Memory B cell (primary cell): ENCODE results near the gene CD101.
"Not testable (repeated sequence)": the region's sequence is repeated elsewhere in the genome, so short reads cannot be mapped to it uniquely, and the experiment has no call there.

Experiments
- ATAC-seq: fragments of 150-1000 bp; cut with Tn5 transposase; 2 replicates; pipeline ENCODE4 v1.10.0; 2021; ENCODE audit warnings: low read depth, mild to moderate bottlenecking, moderate library complexity
- DNase-seq, 2 donors: peaks; one replicate each; pipeline ENCODE4 v3.0.0; 2022; ENCODE audit warnings: low spot score in 2 of 2
- H3K27ac Mint-ChIP-seq: one replicate; pipeline ENCODE4 v1.8.0; 2022; ENCODE audit warnings: mild to moderate bottlenecking, moderate library complexity, mixed read lengths
- H3K27me3 Mint-ChIP-seq: one replicate; pipeline ENCODE4 v1.8.0; 2022; ENCODE audit warnings: mixed read lengths
- H3K36me3 Mint-ChIP-seq: one replicate; pipeline ENCODE4 v1.8.0; 2022; ENCODE audit warnings: mild to moderate bottlenecking, mixed read lengths
- H3K4me1 Mint-ChIP-seq: one replicate; pipeline ENCODE4 v1.8.0; 2022; ENCODE audit warnings: mixed read lengths
- H3K4me3 Mint-ChIP-seq: one replicate; pipeline ENCODE4 v1.8.0; 2022; ENCODE audit warnings: mild to moderate bottlenecking, moderate library complexity, mixed read lengths
- H3K9me3 Mint-ChIP-seq: one replicate; pipeline ENCODE4 v1.8.0; 2022; ENCODE audit warnings: mixed read lengths

The CD101 gene

DNA sequence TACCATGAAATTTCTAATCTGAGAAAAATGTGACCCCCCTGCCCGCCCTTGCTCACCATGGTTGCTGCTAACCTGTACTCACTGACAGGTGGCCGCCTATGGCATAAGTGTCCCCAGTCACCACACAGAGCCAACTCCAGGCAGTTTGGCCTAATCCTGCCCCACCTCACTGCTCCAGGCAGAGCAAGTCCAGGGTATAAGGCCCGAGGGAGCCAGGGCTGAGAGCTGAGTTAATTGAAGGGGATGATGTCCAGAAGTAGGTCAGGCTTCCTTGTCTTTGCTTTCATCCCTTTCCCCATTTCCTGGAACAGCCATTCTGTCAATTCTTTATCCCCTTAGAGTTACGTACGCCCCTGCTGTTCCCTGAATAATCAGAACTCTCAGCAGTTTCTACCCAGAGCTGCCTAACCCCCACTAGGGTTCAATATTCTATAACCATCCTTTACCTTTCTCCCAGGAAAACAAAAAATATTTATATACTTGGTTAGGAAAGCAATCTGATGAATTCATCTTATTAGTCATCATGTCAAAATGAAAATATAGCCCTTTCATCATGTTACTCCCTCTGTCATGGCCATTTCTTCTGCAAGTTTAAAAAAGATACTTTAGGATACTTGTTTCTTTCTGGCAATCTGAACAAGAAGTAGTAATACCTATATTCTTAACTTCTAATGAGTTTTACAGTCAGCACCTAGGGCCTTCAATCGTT is 29.4 kb upstream of the CD101 start:
- ATAC-seq: no peak
- Mint-ChIP-seq H3K9me3 (peaks cover 2% of the 10 kb centered on the region), H3K27ac (no peak overlapping the region), H3K27me3 (peaks cover 18% of the 10 kb centered on the region), H3K4me1 (no peaks in the 10 kb centered on the region), H3K36me3 (peaks cover 2% of the 10 kb centered on the region), H3K4me3 (no peak overlapping the region)
- no peak for DNase-seq

DNA sequence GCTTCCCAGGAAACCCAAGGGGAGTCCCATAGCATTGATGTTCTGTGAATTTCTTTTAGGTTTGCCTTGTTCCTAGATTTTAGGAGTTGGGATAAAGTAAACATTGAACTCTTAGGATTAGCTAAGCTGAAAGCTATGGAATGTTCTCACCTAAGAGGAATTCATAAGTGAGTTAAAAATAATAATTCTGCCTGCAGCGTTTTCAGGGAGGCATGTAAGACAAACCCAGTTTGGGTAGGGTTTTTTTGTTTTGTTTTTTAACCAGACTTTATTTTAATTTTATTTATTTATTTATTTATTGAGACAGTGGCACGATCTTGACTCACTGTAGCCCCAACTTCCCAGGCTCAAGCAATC is 28.9 kb upstream of the CD101 start:
- Mint-ChIP-seq H3K9me3 (peaks cover 2% of the 10 kb centered on the region), H3K27me3 (peaks cover 21% of the 10 kb centered on the region), H3K4me3 (no peak overlapping the region), H3K4me1 (no peaks in the 10 kb centered on the region), H3K36me3 (peaks cover 2% of the 10 kb centered on the region), H3K27ac (no peak overlapping the region)
- ATAC-seq (no peak), DNase-seq (no peak)

- DNase-seq, H3K4me3 Mint-ChIP-seq, ATAC-seq, H3K27ac Mint-ChIP-seq, H3K36me3 Mint-ChIP-seq, H3K9me3 Mint-ChIP-seq, H3K4me1 Mint-ChIP-seq: not testable (repeated sequence)
- H3K27me3 Mint-ChIP-seq: peaks cover 12% of the 10 kb centered on the region
Observed at GRCh38 chr1:116980309-116980708, 21.3 kb upstream of the CD101 start.

DNA sequence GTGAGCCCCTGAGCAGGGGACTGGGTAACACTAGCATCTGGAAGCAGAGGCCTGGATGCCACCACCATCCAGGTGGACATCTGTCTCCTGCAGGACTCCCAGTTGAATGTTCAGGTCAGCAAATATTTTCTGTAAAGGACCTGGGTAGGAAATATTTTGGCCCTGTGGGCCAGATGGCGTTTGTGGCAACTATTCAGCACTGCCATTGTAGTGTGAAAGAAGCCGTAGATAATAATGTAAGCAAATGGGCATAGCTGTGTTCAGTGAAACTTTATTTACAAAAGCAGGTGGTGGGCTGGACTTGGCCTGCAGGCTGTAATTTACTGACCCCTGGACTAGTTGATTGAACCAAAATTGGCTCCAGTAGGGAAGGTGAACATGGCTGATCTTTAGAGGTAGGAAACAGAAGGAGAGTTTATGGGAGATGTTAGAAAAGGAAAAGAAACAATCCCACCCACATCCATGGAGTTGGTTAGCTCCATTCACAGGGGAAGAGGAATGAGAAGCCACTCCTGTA is 20.0 kb upstream of the CD101 start:
- no peaks in the 10 kb centered on the region for H3K36me3 Mint-ChIP-seq
- H3K27ac Mint-ChIP-seq: no peak overlapping the region
- H3K4me1 Mint-ChIP-seq: no peaks in the 10 kb centered on the region
- DNase-seq: no peak
- no peak overlapping the region for H3K4me3 Mint-ChIP-seq
- ATAC-seq: no peak
- H3K27me3 Mint-ChIP-seq: peaks cover 10% of the 10 kb centered on the region
- no peaks in the 10 kb centered on the region for H3K9me3 Mint-ChIP-seq

DNA sequence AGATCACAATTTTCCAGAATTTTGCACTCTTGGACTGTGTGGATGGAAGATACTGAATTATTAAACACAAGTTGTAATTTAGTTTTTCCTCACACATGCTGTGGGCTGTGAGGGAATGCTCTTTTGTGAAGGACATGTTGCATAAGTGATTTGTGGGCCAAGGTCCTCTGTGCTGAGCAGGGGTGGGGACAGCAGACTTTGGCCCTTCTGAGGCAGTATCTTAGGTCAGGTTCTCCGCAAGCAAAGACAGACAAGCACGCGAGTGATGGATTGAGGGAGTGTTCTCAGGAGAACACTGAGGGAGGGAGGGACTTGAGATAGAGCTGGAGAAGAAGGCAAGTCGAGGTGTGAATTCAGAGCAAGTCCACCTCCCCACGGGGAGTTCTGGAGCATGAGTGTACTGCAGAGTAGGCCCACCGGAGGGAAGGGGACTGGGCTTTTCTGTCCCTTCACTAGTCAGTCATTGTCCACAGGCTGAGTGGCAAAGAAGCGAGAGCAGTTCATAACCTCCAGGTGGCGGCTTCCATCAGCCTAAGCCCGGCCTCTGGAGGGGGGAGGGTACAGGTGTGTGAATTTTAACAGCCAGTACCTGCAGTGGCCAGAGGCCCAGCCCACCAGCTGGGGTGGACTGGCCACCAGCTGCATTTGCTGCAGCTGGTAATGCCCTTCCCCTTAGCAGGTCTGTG is 19.1 kb upstream of the CD101 start:
- no peaks in the 10 kb centered on the region for H3K36me3 Mint-ChIP-seq
- H3K27ac Mint-ChIP-seq: no peak overlapping the region
- H3K9me3 Mint-ChIP-seq: no peaks in the 10 kb centered on the region
- H3K4me1 Mint-ChIP-seq: no peaks in the 10 kb centered on the region
- no peak for ATAC-seq
- H3K27me3 Mint-ChIP-seq: peaks cover 6% of the 10 kb centered on the region
- no peak for DNase-seq
- H3K4me3 Mint-ChIP-seq: no peak overlapping the region

DNA sequence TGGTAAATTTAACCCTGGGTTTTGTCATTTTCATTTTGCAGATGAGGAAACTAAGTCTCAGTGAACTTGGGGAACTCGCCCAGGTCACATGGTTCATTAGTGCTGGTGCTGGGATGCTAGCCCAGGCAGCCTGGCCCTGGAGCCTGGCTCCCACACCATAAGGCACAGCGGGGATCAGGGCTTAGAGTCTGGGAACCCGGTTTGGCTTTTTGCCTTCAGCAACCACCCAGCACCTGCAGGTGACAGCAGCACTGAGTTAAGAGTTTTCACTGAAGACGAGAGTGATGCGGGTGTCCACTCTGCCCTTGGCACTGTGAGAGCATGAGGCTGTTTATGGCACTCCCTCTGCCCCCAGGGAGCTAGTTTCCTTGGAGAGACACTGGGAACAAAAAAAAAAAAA is 18.4 kb upstream of the CD101 start:
- ATAC-seq: no peak
- no peak overlapping the region for H3K27ac Mint-ChIP-seq
- H3K36me3 Mint-ChIP-seq: no peaks in the 10 kb centered on the region
- no peak for DNase-seq
- H3K4me1 Mint-ChIP-seq: no peaks in the 10 kb centered on the region
- H3K27me3 Mint-ChIP-seq: peaks cover 7% of the 10 kb centered on the region
- no peak overlapping the region for H3K4me3 Mint-ChIP-seq
- H3K9me3 Mint-ChIP-seq: no peaks in the 10 kb centered on the region

- Mint-ChIP-seq H3K27ac (no peak overlapping the region), H3K27me3 (peaks cover 7% of the 10 kb centered on the region), H3K36me3 (no peaks in the 10 kb centered on the region), H3K4me3 (no peak overlapping the region), H3K9me3 (no peaks in the 10 kb centered on the region), H3K4me1 (no peaks in the 10 kb centered on the region)
- ATAC-seq (no peak), DNase-seq (no peak)
Observed at GRCh38 chr1:116983678-116984077, 17.9 kb upstream of the CD101 start.

- Mint-ChIP-seq H3K36me3 (no peaks in the 10 kb centered on the region), H3K9me3 (no peaks in the 10 kb centered on the region), H3K4me3 (no peak overlapping the region), H3K27me3 (peaks cover 7% of the 10 kb centered on the region), H3K4me1 (no peaks in the 10 kb centered on the region), H3K27ac (no peak overlapping the region)
- no peak for ATAC-seq
- DNase-seq: no peak
Observed at GRCh38 chr1:116984406-116985160, 17.0 kb upstream of the CD101 start.

GRCh38 chr1:116986421-116987255 is 14.9 kb upstream of the CD101 start:
- Mint-ChIP-seq H3K9me3 (no peaks in the 10 kb centered on the region), H3K27ac (no peak overlapping the region), H3K4me1 (no peaks in the 10 kb centered on the region), H3K36me3 (no peaks in the 10 kb centered on the region), H3K27me3 (peaks cover 10% of the 10 kb centered on the region), H3K4me3 (no peak overlapping the region)
- DNase-seq (no peak), ATAC-seq (no peak)

DNA sequence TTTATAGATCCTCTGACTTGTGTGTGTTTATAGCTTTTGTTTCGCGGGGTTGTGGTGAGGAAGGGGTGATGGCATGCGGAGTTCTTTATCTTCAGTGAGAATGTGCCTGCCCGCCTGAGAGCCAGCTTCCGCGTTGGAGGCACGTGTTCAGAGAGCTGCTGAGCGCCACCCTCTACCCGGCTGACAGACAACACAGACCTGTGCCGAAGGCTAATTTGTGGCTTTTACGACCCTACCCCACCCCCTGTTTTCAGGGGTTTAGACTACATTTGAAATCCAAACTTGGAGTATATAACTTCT is 14.4 kb upstream of the CD101 start:
- H3K4me3 Mint-ChIP-seq: no peak overlapping the region
- no peak overlapping the region for H3K27ac Mint-ChIP-seq
- ATAC-seq (peak; percentile 29), DNase-seq (no peak)
- H3K4me1 Mint-ChIP-seq: no peaks in the 10 kb centered on the region
- no peaks in the 10 kb centered on the region for H3K36me3 Mint-ChIP-seq
- no peaks in the 10 kb centered on the region for H3K9me3 Mint-ChIP-seq
- H3K27me3 Mint-ChIP-seq: peaks cover 10% of the 10 kb centered on the region

- H3K36me3 Mint-ChIP-seq: no peaks in the 10 kb centered on the region
- no peak overlapping the region for H3K4me3 Mint-ChIP-seq
- ATAC-seq (no peak), DNase-seq (no peak)
- peaks cover 7% of the 10 kb centered on the region for H3K27me3 Mint-ChIP-seq
- peaks cover 3% of the 10 kb centered on the region for H3K9me3 Mint-ChIP-seq
- H3K27ac Mint-ChIP-seq: no peak overlapping the region
- H3K4me1 Mint-ChIP-seq: no peaks in the 10 kb centered on the region
Observed at GRCh38 chr1:116988248-116988647, 13.3 kb upstream of the CD101 start.

- Mint-ChIP-seq H3K9me3 (peaks cover 3% of the 10 kb centered on the region), H3K4me3 (no peak overlapping the region), H3K36me3 (no peaks in the 10 kb centered on the region), H3K4me1 (no peaks in the 10 kb centered on the region), H3K27me3 (peaks cover 7% of the 10 kb centered on the region), H3K27ac (no peak overlapping the region)
- no peak for ATAC-seq
- DNase-seq: no peak
Observed at GRCh38 chr1:116988908-116989307, 12.7 kb upstream of the CD101 start.

- H3K9me3 Mint-ChIP-seq: peaks cover 3% of the 10 kb centered on the region
- no peak overlapping the region for H3K4me3 Mint-ChIP-seq
- no peaks in the 10 kb centered on the region for H3K36me3 Mint-ChIP-seq
- no peaks in the 10 kb centered on the region for H3K4me1 Mint-ChIP-seq
- DNase-seq: no peak
- no peak for ATAC-seq
- no peak overlapping the region for H3K27ac Mint-ChIP-seq
- peaks cover 4% of the 10 kb centered on the region for H3K27me3 Mint-ChIP-seq
Observed at GRCh38 chr1:116989835-116990234, 11.7 kb upstream of the CD101 start.
